ENCODE results near the gene UPF2.

The UPF2 gene

DNA sequence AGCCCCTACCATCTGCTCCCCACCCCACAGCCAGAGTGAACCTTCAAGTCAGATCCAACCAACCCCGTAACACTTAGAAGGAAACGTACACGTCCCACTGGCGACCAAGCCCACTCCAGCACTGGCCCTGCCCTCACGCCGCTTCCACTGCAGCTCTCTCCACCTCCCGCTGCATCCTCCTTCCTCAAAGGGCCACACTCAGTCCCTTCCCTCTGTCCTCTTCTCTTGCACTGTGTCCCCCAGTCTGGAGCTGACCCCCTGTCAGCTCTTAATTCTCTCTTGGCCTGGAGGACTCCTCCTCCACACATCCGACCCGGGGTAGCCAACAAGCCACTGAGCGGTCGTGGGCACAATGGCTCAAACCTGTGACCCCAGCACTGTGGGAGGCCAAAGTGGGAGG, 133.6 kb downstream of the UPF2 start:
- H3K36me3 Mint-ChIP-seq: no peaks in the 10 kb centered on the region
- peak overlapping the region; percentile 14 for H3K27ac Mint-ChIP-seq
- ATAC-seq (no peak), DNase-seq (ENCODE audit: low spot score in 2 of 2) (no peak)
- H3K9me3 Mint-ChIP-seq: no peaks in the 10 kb centered on the region
- H3K4me3 Mint-ChIP-seq: no peak overlapping the region
- peaks cover 6% of the 10 kb centered on the region for H3K4me1 Mint-ChIP-seq

DNA sequence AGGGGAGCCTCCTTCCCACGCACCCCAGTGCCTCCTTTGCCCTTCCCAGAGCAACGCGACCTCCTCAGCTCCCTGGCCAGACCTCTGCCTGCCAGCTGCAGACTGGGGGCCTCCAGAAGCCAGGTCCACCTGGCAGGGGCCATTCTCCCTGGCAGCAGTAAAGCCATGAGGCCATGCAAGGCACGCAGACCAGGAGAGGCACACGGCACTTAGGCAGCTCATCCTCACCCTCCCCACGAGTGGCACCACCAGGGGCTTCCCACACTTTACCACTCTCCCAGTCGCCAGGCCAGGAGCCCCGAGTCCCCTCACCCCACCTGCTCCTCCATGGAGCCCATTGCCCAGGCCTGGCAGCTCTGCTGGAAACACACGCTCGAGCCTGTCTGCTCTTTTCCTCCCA, 134.1 kb downstream of the UPF2 start:
- H3K9me3 Mint-ChIP-seq: no peaks in the 10 kb centered on the region
- peaks cover 6% of the 10 kb centered on the region for H3K4me1 Mint-ChIP-seq
- H3K4me3 Mint-ChIP-seq: no peak overlapping the region
- no peak for DNase-seq (ENCODE audit: low spot score in 2 of 2)
- no peak overlapping the region for H3K27ac Mint-ChIP-seq
- ATAC-seq: peak; percentile 32
- no peaks in the 10 kb centered on the region for H3K36me3 Mint-ChIP-seq

DNA sequence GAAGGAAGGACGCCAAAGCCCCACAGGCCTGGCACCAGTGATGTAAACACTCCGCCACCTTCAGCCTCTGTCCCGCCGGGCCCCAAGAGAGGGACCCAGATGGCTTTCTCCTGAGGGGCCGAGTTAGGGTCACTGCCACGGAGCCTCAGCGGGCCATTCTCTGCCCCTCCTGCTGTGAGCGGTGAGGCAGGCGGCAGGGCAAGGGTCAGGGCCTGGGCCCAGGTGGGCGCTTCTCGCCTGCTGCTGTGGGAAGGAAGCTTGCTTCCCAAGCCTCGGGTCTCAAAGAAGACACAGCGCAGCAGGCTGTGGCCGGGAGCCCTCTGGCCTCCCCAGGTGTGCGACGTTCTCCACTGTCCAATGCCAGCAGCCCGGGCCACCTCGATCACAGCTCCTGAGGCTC, 134.7 kb downstream of the UPF2 start:
- H3K4me3 Mint-ChIP-seq: no peak overlapping the region
- H3K4me1 Mint-ChIP-seq: peaks cover 6% of the 10 kb centered on the region
- DNase-seq (ENCODE audit: low spot score in 2 of 2): no peak
- no peaks in the 10 kb centered on the region for H3K9me3 Mint-ChIP-seq
- no peak for ATAC-seq
- H3K36me3 Mint-ChIP-seq: no peaks in the 10 kb centered on the region
- no peak overlapping the region for H3K27ac Mint-ChIP-seq

DNA sequence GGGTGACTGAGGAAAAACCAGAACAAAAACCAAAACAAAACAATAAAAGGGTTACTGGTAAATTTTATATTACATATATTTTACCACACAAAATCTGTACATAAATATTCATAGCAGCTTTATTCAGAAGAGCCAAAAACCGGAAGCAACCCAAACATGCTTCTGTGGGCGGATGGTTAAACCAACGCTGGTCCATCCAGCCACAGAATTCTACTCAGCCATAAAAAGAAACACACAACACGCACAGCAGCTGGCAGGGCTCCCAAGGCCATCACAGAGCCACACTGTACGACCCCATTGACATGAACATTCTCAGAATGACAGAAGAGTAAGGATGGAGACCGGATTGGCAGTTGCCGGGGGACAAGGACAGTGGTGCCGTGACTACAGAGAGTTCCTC, 135.9 kb downstream of the UPF2 start:
- no peaks in the 10 kb centered on the region for H3K36me3 Mint-ChIP-seq
- H3K4me1 Mint-ChIP-seq: peaks cover 13% of the 10 kb centered on the region
- no peak overlapping the region for H3K4me3 Mint-ChIP-seq
- H3K27ac Mint-ChIP-seq: no peak overlapping the region
- no peaks in the 10 kb centered on the region for H3K9me3 Mint-ChIP-seq
- DNase-seq (ENCODE audit: low spot score in 2 of 2) (no peak), ATAC-seq (peak; percentile 19)

DNA sequence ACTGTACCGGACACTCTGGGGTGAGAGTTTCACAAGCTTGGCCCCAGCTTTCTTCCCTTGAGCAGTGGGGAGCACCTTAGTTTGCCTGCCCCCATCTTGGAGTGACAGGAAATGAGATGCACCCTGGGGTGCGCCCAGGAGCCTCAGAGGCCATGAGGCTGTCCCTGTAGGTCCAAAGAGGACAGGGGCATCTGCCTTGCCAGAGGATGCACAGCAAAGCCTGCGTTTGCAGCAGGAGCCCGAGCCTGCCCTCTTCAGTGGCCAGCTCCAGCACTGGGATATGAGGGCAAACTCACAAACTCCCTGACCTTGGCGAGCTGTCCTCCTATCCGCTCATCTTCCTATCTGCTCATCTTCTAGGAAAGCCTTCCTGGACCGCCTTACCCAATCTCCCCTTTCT, 140.0 kb downstream of the UPF2 start:
- Mint-ChIP-seq H3K27ac (peak overlapping the region; percentile 29), H3K9me3 (no peaks in the 10 kb centered on the region), H3K4me1 (peaks cover 13% of the 10 kb centered on the region), H3K36me3 (no peaks in the 10 kb centered on the region), H3K4me3 (no peak overlapping the region)
- DNase-seq (ENCODE audit: low spot score in 2 of 2): no peak
- ATAC-seq: no peak

DNA sequence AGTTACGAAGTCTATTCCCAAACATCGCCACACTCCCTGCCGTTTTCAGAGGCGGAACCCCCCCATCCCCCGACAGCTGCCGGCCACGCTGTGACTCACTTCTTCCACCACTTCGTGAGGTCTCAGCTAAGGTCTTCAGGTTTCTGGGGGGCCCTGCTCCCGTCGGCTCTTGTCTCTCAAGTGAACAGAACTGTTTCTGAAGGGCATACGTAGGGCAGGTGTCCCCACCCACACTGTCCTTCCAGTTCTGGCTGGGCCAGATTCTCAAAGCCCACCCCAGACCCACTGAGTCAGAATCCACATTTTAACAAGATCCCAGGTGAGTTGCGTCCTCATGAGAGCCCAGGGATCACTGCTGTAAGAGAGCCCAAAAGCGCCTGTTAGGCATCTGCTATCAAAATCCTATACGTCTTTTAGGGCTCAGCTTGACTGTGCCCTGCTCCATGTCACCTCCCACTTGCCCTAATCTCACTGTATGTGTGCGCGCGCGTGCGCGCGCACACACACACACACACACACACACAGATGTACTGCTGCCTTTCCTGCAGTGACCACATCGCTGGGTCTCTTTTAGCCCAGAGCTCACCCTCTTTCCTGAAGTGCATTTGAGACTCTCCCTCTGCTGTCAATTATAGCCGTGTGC, 140.7 kb downstream of the UPF2 start:
- Mint-ChIP-seq H3K4me3 (no peak overlapping the region), H3K36me3 (no peaks in the 10 kb centered on the region), H3K4me1 (peaks cover 11% of the 10 kb centered on the region), H3K9me3 (no peaks in the 10 kb centered on the region), H3K27ac (peak overlapping the region; percentile 29)
- DNase-seq (ENCODE audit: low spot score in 2 of 2): no peak
- ATAC-seq: no peak

DNA sequence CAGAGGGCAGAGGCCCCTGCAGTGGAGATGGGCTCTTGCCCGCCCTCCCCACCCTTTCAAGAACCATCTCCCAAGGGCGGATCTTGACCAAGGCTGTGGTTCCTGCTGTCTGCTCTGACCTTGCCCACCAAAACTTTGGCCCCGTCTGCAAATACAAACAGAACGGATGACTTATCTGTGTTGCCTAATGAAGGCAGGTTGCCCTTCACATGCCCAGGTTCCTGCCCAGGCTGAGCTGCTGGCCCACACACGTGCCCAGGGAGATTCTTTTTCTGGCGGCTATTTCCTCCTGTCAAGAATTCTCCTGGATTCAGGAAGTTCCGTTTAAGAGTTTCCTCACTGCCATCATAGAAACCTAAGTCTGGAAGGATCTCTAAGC, 141.2 kb downstream of the UPF2 start:
- no peak for ATAC-seq
- Mint-ChIP-seq H3K4me3 (no peak overlapping the region), H3K27ac (peak overlapping the region; percentile 29), H3K36me3 (no peaks in the 10 kb centered on the region), H3K9me3 (no peaks in the 10 kb centered on the region), H3K4me1 (peaks cover 7% of the 10 kb centered on the region)
- DNase-seq (ENCODE audit: low spot score in 2 of 2): no peak

DNA sequence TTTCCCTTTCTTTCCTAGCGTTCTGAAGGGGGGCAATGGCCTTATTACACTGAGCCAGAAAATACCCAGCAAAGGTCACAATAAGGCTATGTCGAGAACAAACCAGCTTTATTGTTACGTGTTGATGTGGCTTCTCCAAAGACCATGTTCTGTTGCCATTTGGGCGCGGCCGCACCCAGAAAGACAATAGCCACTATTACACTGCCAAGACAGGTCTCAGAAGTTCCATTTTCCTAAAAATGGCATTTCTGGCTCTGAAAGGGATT, 141.6 kb downstream of the UPF2 start:
- Mint-ChIP-seq H3K9me3 (no peaks in the 10 kb centered on the region), H3K4me1 (peaks cover 7% of the 10 kb centered on the region), H3K4me3 (no peak overlapping the region), H3K27ac (no peak overlapping the region), H3K36me3 (no peaks in the 10 kb centered on the region)
- DNase-seq (ENCODE audit: low spot score in 2 of 2) (no peak), ATAC-seq (no peak)

DNA sequence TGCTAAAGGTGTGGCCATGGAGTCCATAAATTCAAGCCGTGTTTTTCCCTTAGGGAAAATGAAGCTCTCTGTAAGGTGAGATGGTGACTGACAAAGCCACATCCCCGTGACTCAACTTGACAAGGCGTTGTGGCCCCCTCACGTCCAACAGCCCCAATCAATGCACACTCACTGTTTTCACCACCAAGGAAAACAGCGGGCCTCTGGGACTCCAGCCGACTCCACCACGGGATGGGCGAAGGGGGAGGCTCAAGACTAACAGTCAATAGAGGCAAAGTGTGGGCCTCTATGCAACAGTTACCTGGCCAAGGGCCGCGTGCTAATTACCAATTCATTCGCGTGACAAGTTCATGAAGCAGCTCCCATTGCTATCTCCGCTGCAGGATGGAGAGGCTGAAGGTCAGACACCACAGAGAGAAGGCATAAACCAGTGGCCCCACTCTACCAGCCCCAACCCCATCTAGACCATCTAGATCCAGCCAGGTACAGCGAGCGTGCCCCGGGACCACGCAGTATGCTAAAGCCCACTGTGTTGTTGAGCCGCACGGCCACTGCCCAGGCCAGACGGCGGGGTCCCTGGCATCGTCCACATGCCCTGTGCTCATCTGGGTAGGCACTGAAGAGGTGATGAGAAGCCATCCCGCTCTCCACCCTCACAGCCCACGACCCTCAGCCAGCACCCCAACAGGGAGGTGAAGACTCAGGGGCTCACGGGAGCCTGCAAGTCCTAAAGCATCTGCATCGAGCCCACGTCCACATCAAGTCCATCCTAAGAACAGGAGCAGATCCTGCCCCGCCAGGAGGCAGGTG, 143.3 kb downstream of the UPF2 start:
- H3K9me3 Mint-ChIP-seq: no peaks in the 10 kb centered on the region
- H3K4me1 Mint-ChIP-seq: peaks cover 7% of the 10 kb centered on the region
- no peak overlapping the region for H3K27ac Mint-ChIP-seq
- DNase-seq (ENCODE audit: low spot score in 2 of 2): no peak
- H3K4me3 Mint-ChIP-seq: no peak overlapping the region
- no peaks in the 10 kb centered on the region for H3K36me3 Mint-ChIP-seq
- no peak for ATAC-seq

DNA sequence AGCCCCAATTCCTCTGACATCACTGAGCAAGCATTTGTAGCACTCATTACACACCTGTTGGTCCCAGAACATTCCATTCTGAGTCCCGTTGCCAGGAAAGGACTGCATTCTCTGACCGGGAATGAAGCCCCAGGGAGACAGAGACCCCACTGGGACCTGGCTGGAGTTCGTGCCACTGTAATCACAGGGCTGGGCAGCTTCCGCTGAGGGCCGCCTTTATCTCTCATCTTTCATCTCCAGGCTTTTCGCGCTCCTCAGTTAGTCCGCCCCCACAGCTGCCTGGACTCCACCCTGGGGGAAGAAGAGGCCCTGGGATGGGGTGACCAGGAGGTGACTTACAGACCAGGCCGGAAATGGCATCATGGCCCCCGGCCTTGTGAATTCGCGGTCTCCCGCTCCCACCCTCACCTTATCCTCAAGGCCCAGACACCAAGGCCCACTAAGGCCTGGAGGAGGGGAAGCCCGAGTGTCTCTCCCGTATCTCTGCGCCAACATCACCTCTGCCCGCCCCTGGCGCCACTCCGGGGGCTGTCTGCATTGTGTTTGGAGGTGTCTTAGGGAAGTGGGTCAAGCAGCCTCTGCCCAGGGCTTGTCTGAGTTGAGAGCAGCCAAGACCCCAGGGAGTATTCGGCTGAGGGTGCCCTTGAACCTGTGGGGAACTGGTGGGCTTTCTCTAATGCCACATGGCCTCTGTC, 144.1 kb downstream of the UPF2 start:
- no peak for ATAC-seq
- H3K4me1 Mint-ChIP-seq: peaks cover 7% of the 10 kb centered on the region
- no peak overlapping the region for H3K27ac Mint-ChIP-seq
- no peaks in the 10 kb centered on the region for H3K9me3 Mint-ChIP-seq
- DNase-seq (ENCODE audit: low spot score in 2 of 2): no peak
- H3K36me3 Mint-ChIP-seq: no peaks in the 10 kb centered on the region
- no peak overlapping the region for H3K4me3 Mint-ChIP-seq

DNA sequence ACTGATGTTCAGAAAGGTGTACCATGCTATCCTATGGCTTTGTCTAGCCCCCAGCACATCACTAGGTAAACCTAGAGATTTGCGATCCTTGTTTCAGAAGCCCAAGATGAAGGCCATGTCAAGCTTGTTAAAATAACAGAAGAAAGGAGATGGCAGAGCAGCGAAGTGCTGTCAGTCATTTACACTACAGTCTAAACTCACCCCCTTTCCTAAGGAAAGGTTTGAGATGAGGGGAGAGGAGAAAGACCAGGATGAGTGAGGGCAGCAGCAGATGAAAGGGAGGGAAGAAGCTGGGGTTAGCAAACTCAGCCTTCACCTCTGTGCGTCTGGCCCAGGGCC, 144.6 kb downstream of the UPF2 start:
- Mint-ChIP-seq H3K4me1 (peaks cover 7% of the 10 kb centered on the region), H3K4me3 (no peak overlapping the region), H3K27ac (no peak overlapping the region), H3K36me3 (no peaks in the 10 kb centered on the region), H3K9me3 (no peaks in the 10 kb centered on the region)
- DNase-seq (ENCODE audit: low spot score in 2 of 2) (no peak), ATAC-seq (no peak)

DNA sequence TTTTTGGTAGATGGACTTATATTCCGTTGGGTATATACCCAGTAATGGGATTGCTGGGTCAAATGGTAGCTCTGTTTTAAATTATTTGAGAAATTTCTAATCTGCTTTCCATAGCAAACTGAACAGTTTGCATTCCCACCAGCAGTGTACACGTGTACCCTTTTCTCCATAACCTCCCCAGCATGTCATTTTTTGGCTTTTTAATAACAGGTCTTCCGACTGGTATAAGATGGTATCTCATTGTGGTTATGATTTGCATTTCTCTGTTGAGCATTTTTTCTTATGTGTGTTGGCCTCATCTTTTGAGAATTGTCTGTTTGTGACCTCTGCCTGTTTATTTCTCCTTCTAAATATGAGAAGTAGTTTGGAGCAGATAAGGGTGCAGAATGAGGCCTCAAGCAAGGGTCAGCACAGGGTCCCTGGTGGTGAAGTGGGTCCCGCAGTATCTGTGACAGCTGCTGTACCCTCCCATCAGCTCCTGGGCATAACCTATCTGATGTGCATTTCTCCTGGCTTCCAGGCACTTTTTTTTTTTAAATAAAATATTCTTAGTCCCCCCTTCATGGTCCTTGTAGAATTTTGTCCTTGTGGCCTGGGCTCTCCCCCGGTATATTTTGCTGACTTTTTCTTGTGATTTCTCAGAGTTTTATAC, 145.9 kb downstream of the UPF2 start:
- no peaks in the 10 kb centered on the region for H3K4me1 Mint-ChIP-seq
- ATAC-seq (no peak), DNase-seq (ENCODE audit: low spot score in 2 of 2) (no peak)
- no peak overlapping the region for H3K27ac Mint-ChIP-seq
- no peak overlapping the region for H3K4me3 Mint-ChIP-seq
- no peaks in the 10 kb centered on the region for H3K9me3 Mint-ChIP-seq
- no peaks in the 10 kb centered on the region for H3K36me3 Mint-ChIP-seq

DNA sequence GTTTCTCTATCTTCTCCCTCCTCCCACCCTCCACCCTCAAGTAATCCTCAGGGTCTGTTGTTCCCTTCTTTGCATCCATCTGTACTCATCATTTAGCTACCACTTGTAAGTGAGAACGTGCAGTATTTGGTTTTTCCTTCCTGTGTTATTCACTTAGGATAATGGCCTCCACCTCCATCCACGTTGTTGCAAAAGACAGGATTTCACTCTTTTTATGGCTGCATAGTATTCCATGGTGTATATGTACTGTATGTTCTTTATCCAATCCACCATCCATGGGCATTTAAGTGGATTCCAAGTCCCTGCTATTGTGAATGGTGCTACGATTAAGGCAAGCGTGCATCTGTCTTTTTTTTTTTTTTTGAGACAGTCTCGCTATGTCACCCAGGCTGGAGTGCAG, 147.0 kb downstream of the UPF2 start:
- no peak for DNase-seq (ENCODE audit: low spot score in 2 of 2)
- H3K27ac Mint-ChIP-seq: no peak overlapping the region
- no peaks in the 10 kb centered on the region for H3K9me3 Mint-ChIP-seq
- H3K4me3 Mint-ChIP-seq: no peak overlapping the region
- no peak for ATAC-seq
- H3K4me1 Mint-ChIP-seq: no peaks in the 10 kb centered on the region
- no peaks in the 10 kb centered on the region for H3K36me3 Mint-ChIP-seq

DNA sequence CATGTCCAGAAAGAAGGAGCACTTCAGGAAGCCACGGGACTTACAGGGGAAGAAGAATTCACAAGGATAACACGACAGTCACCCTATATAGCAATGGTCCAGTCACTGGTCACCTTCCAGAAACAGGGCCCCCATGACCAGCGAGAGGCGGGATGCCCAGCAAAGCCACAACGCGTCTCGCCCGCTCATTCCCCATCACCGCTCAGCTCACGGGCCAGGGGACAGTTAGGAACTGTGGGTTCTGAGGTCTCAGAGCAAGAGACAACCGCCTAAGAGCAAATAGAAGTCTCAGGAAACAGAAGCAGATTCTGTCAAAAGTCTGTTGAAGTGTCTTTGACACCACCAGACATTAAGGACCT, 147.5 kb downstream of the UPF2 start:
- Mint-ChIP-seq H3K36me3 (no peaks in the 10 kb centered on the region), H3K9me3 (no peaks in the 10 kb centered on the region)

DNA sequence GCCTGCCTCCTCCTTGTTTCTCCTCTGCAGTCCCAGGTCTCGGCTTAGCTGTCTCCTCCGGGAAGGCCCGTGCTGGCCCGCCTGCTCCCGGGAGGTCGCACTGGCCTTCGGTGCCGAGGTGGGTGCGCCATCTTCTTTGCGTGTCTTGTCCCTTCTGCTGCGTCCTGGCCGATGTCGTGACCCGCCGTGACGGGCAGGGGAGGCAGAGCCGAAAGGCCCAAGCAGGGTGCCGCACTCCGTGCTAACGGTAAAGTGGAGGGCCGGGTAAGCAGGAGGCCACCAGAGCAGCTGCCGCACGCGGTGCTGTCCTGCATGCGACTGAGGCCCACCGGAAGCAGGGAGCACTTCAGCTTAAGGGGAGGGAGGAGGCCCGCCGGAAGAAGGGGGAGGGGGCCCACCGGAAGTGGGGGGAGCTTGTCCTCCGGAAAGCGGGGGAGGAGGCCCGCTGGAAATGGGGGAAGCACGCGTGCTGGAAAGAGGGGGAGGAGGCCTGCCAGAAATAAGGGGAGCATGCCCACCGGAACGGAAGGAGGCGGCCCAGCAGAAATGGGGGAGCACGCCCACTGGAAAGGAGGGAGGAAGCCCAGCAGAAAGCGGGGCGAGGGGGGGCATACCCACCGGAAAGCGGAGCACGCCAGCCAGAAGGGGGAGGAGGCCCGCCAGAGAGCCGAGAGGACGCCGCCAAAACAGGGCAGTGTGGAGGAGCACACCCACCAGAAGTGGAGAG, 148.1 kb downstream of the UPF2 start:
- DNase-seq (ENCODE audit: low spot score in 2 of 2) (no peak), ATAC-seq (no peak)
- Mint-ChIP-seq H3K27ac (no peak overlapping the region), H3K36me3 (no peaks in the 10 kb centered on the region), H3K4me3 (no peak overlapping the region), H3K9me3 (no peaks in the 10 kb centered on the region), H3K4me1 (no peaks in the 10 kb centered on the region)

More for the DNA sequence above, 147.5 kb downstream of the UPF2 start:
- Mint-ChIP-seq H3K27ac (no peak overlapping the region), H3K4me3 (no peak overlapping the region), H3K4me1 (no peaks in the 10 kb centered on the region)
- ATAC-seq (no peak), DNase-seq (ENCODE audit: low spot score in 2 of 2) (no peak)

All from stimulated activated effector memory CD8-positive, alpha-beta T cell treated with anti-CD3 and anti-CD28 coated beads, Interleukin-12 subunit alpha, Interleukin-12 subunit beta, amount 100 ng/mL, for 72 hours (primary cell).